NCI-H345 (cell line): ENCODE data around the gene PCDHB2.
A peak's percentile ranks its signal among the peaks of the same experiment; 100 is the strongest.
"Not testable (repeated sequence)": the region's sequence is repeated elsewhere in the genome, so short reads cannot be mapped to it uniquely, and the experiment has no call there.

Source experiments
- DNase-seq: peaks from one replicate; lab custom pipeline; 2025; lab: John Stamatoyannopoulos, UW

Gene PCDHB2

DNA sequence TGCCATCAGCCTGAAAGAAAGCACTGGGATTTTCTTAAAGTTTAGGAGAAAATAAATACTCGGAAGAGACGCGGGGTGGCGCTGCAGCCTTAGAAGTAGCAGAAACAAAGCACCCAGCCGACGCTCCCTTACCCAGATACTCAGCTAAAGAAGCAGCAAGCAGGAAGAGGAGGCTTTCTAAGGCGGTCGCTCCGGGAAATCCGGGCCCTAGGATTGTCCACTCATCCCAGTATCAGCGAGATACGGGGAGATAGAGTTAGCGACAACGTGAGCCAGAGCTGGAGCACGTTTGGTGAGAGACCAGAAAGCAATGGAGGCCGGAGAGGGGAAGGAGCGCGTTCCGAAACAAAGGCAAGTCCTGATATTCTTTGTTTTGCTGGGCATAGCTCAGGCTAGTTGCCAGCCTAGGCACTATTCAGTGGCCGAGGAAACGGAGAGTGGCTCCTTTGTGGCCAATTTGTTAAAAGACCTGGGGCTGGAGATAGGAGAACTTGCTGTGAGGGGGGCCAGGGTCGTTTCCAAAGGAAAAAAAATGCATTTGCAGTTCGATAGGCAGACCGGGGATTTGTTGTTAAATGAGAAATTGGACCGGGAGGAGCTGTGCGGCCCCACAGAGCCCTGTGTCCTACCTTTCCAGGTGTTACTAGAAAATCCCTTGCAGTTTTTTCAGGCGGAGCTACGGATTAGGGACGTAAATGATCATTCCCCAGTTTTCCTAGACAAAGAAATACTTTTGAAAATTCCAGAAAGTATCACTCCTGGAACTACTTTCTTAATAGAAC lies at the start of gene PCDHB2:
Gene PCDHB2 (plus strand): TSS at position 135 of the 782 bp plus-strand sequence. CDS start 176 bp downstream, at position 311.
- DNase-seq, result no peak

GRCh38 chr5:141050622-141051520 lies 43.5 kb upstream of the PCDHB2 start, which contains the start of gene PCDHB1:
Gene PCDHB1 (plus strand): TSS chr5:141051374. CDS start chr5:141051471, 97 bp downstream.
- peak; percentile 13 for DNase-seq

DNA sequence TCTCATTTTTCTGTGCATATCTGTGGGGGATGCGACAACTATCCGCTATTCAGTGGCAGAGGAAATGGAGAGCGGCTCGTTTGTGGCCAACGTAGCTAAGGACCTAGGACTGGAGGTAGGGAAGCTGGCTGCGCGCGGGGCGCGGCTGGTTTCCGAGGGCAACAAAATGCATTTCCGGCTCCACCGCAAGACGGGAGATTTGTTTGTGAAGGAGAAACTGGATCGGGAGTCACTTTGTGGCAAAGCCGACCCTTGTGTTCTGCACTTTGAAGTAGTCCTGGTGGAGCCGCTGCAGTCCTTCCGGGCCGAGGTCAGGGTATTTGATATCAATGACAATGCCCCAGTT lies 42.9 kb upstream of the PCDHB2 start:
- peak; percentile 39 for DNase-seq

GRCh38 chr5:141077826-141078225 lies 16.6 kb upstream of the PCDHB2 start:
- DNase-seq, result no peak

GRCh38 chr5:141082228-141082627 lies 12.2 kb upstream of the PCDHB2 start:
- DNase-seq, result no peak

DNA sequence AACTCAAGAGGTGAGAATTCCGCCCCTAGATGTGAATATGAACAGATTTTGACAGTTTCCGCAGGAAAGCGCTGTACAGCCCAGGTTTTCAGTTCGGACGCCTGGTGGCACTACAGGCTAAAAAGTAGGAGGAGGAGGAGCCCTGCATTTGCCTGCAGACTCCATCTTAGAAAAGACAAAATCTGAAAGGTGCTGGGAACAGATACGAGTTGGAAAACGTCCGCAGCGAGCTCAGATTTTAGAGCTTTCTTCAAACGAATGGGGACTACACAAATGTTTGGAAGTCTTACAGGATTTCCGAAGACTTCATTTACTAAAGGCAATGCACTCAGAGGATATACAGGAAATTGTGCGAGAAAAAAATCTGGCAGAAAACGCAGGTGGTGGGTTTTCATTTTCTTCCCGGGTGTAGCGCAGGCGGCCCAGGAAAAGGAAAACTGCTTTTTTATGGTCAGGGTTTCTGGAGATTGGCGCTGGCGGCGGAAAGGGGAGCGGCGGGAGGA lies 9.9 kb upstream of the PCDHB2 start:
- peak; percentile 87 for DNase-seq

GRCh38 chr5:141095263-141095641 lies 837 bp downstream of the PCDHB2 start:
- no peak for DNase-seq

GRCh38 chr5:141096181-141096580 lies 1.8 kb downstream of the PCDHB2 start:
- DNase-seq, result not testable (repeated sequence)

DNA sequence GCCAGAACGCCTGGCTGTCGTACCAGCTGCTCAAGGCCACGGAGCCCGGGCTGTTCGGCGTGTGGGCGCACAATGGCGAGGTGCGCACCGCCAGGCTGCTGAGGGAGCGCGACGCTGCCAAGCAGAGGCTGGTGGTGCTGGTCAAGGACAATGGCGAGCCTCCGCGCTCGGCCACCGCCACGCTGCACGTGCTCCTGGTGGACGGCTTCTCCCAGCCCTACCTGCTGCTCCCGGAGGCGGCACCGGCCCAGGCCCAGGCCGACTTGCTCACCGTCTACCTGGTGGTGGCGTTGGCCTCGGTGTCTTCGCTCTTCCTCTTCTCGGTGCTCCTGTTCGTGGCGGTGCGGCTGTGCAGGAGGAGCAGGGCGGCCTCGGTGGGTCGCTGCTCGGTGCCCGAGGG lies 2.2 kb downstream of the PCDHB2 start:
- not testable (repeated sequence) for DNase-seq

DNA sequence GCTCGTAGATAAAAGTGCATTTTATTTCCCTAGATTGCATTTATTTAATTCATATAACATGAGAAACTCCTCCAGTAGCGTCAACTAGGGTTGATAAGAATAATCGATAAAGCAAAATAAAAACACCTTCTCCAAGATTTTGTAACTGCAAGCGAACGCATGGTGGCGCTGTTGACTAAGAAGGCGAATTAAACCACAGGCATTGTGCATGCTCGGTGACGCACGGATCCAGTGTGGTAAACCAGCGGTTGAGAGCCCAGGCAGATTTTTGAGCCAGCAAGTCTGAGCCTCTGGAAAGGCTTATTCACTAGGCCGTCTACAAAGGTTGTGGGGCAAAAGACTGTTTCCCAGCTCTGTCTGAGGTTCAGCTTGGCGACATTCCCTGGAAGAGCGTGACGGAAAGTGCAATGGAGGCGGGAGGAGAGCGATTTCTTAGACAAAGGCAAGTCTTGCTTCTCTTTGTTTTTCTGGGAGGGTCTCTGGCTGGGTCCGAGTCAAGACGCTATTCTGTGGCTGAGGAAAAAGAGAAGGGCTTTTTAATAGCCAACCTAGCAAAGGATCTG lies 5.9 kb downstream of the PCDHB2 start, which contains the start of gene PCDHB3:
Gene PCDHB3 (plus strand): TSS at position 231 of the 563 bp plus-strand sequence. CDS start 177 bp downstream, at position 408.
- peak; percentile 72 for DNase-seq

GRCh38 chr5:141101059-141101458 lies 6.6 kb downstream of the PCDHB2 start:
- peak; percentile 4 for DNase-seq

- DNase-seq, result not testable (repeated sequence)
Observed at GRCh38 chr5:141102070-141102469, 7.7 kb downstream of the PCDHB2 start.

DNA sequence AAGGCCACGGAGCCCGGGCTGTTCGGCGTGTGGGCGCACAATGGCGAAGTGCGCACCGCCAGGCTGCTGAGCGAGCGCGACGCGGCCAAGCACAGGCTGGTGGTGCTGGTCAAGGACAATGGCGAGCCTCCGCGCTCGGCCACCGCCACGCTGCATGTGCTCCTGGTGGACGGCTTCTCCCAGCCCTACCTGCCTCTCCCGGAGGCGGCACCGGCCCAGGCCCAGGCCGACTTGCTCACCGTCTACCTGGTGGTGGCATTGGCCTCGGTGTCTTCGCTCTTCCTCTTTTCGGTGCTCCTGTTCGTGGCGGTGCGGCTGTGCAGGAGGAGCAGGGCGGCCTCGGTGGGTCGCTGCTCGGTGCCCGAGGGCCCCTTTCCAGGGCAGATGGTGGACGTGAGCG lies 8.1 kb downstream of the PCDHB2 start:
- DNase-seq, result not testable (repeated sequence)

- no peak for DNase-seq
Observed at GRCh38 chr5:141105350-141105749, 10.9 kb downstream of the PCDHB2 start.

DNA sequence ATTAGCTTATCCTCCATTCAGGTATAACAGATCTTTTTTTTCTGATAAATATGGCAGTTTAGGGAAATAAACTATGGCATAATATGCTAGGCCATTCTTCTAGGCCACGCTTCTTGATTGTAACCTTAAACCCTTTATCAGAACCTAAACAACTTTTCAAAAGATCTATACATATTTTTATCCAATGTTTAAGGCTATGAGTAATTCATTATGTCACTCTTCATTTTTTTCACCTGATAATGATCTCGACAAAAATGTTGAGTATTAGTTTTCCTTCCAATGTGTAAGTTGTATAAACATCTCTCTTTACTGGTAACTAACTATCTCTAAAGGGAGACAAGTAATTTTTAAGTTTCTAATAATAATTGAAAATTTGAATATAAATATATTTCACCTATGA lies 24.8 kb downstream of the PCDHB2 start:
- DNase-seq, result no peak

- no peak for DNase-seq
Observed at GRCh38 chr5:141121563-141121962, 27.1 kb downstream of the PCDHB2 start, which contains the start of gene PCDHB4. Gene PCDHB4 (plus strand): TSS chr5:141121818. CDS start chr5:141121999, 181 bp downstream.

DNA sequence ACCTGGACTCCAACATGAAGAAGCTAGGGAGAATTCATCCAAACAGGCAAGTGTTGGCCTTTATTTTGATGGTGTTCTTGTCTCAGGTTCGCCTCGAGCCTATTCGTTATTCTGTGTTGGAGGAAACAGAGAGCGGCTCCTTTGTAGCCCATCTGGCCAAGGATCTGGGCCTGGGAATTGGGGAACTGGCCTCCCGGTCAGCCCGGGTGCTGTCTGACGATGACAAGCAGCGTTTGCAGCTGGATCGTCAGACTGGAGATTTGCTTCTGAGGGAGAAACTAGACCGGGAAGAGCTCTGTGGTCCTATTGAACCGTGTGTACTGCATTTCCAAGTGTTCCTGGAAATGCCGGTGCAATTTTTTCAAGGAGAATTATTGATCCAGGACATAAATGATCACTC lies 27.6 kb downstream of the PCDHB2 start:
- DNase-seq, result no peak

- DNase-seq, result not testable (repeated sequence)
Observed at GRCh38 chr5:141123396-141124135, 29.2 kb downstream of the PCDHB2 start.

DNA sequence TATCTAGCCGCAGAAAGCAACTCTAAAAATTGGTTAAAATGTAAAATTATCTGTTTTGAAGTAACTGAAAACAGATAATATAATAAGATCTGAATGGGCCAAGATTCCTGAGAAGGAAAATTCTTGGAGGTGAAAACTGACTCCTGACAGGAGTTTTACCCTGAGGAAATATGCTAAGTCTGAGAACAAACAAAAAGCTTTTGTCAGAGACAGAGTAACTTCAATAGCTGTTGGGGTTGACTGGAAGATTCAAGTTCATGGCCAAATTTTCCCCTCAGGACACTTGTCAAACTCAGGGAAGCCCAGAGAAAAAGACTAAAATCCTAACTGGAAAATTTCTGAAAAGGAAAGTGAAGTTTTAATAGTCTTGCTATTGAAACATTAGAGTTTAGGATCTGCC lies 32.9 kb downstream of the PCDHB2 start:
- no peak for DNase-seq

DNA sequence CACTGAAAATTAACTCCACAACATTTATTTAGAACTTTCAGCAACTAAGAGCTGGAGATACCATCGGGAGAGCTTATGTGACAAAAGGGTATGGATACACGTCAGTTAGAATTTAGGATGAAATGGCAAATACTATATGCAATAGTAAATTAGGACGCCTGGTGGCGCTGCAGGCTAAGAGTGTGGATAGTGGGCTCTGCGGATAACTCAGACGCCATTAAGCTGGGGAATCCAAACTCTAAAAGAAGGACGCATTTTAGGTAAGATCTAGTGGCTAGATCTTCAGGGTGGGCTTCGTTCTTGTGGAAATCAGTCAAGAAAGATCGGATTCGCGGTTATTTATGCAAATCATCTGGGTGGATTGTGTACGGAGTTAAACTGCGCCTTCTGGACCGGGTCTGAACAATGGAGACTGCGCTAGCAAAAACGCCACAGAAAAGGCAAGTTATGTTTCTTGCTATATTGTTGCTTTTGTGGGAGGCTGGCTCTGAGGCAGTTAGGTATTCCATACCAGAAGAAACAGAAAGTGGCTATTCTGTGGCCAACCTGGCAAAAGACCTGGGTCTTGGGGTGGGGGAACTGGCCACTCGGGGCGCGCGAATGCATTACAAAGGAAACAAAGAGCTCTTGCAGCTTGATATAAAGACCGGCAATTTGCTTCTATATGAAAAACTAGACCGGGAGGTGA lies 40.8 kb downstream of the PCDHB2 start, which contains the start of gene PCDHB5:
Gene PCDHB5 (plus strand): TSS at position 177 of the 688 bp plus-strand sequence. CDS start 229 bp downstream, at position 406.
- DNase-seq, result no peak
